ENCODE measurements around the gene CIITA.
A peak's percentile ranks its signal among the peaks of the same experiment; 100 is the strongest.

The CIITA gene

DNA sequence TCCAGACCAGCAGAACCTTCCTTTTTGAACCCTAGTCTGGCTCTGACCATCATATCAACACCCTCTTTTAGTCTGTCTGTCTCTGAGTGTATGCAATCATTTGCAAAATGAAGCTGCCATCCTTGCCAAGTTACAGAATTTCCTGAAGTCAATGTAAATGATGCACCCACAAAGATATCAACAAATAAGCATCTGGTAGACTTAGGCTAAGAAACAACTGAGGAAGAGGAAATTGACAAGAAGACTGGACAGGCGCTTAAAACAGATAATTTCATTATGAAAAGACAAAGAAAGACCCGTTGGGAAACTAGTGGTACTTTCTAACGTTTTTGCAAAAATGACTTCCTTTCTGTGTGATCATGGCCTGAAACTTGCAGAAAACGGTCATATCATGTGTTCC, 24.7 kb upstream of the CIITA start:
- DNase-seq (ENCODE audit: low read depth), result no peak

DNA sequence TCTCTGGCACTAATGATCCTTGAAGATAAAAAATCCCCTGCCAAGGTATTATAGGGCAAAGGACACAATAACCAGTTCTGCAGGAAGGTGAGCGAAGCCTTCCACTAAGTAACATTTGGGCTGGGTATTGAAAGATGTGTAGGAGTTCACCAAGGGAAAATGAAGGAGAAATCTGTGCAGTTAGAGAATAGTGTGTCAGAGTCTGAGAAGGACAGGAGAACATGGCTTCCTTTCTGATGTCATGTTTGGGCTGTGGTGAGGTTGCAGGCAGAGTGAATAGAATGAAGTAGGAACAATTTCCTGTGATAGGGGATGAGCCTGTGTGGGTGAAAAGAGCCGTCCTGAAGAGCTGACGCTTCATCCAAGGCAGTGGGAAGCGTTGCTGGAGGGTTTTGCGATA, 24.1 kb upstream of the CIITA start:
- DNase-seq (ENCODE audit: low read depth), result no peak

DNA sequence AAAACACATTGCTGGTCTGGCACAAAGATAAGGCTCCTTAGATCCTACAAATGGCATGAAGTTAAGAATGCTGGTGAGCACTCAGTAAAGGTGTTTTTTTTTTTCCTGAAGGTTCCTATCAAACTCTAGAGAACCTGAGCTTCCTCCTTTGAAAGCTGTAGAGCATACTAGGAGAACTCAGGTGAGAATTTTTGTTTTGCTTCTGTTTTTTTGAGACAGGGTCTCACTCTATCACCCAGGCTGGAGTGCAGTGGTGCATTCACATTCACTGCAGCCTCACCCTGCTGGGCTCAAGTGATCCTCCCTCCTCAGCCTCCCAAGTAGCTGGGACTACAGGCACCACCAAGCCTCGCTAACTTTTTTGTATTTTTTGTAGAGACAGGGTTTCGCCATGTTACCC, 21.0 kb upstream of the CIITA start:
- no peak for DNase-seq (ENCODE audit: low read depth)

DNA sequence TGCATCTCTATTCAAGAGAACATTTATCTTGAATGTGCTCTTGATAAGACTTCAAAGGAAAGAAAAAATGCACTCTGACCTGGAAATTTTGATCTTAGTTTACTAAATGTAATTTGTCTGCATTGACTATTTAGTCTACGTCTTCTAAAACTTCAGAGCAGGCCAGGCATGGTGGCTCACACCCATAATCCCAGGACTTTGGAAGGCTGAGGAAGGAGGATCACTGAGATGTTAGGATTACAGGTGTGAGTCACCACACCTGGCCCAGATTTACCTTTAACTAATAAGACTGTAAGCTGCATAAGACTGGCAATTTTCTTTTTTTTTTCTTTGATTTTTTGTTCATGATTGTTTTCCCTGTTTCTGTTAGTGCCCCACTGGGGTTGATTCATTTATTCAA, 18.8 kb upstream of the CIITA start:
- no peak for DNase-seq (ENCODE audit: low read depth)

DNA sequence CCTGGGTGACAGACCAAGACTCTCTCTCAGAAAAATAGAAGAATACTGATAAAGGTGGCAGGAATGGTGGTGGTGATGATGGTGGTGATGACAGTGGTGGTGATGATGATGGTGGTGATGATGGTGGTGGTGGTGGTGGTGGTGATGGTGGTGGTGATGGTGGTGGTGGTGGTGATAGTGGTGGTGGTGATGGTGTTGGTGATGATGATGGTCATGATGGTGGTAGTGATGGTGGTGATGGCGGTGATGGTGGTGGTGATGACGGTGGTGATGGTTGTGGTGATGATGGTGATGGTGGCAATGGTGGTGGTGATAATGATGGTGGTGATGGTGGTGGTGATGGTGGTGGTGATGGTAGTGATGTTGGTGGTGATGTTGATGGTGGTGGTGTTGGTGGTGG, 18.0 kb upstream of the CIITA start:
- DNase-seq (ENCODE audit: low read depth), result no peak

DNA sequence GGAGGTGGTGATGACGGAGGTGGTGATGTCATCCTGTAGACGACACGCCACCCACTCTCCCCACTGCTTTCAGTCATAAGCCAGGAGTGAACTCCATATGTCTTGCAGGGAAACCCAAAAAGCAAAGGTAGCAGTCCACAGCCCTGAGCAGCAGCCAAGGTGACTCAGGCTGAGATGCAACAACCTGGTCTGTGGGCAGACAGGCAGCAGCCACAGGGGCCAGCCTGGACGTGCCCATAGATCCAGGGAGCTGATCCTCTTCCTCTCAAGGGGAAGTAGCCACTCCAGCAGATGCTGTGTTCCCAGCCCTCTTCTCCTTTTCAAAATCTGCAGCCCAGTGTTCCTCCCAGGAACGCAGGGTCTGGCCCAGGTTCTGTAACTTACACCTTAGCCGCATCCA, 17.3 kb upstream of the CIITA start:
- no peak for DNase-seq (ENCODE audit: low read depth)

DNA sequence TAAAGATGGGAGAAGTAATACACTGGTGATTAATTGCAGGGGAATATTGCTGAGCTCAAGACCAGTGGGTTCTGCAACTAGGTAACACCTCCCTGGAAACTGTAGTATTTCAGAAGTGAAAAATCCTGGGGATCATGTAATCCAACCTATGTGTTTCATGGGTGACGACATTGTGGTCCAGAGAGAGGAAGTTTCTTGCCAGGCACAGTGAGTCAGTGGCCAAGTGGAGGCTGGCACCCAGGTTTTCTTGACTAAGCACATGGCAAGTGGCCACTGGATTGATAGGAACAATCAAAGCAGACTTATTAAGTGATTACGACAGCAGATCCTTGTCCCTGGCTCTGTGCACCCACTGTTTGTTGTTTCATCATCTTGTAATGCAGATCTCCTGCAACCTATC, 14.6 kb upstream of the CIITA start:
- no peak for DNase-seq (ENCODE audit: low read depth)

DNA sequence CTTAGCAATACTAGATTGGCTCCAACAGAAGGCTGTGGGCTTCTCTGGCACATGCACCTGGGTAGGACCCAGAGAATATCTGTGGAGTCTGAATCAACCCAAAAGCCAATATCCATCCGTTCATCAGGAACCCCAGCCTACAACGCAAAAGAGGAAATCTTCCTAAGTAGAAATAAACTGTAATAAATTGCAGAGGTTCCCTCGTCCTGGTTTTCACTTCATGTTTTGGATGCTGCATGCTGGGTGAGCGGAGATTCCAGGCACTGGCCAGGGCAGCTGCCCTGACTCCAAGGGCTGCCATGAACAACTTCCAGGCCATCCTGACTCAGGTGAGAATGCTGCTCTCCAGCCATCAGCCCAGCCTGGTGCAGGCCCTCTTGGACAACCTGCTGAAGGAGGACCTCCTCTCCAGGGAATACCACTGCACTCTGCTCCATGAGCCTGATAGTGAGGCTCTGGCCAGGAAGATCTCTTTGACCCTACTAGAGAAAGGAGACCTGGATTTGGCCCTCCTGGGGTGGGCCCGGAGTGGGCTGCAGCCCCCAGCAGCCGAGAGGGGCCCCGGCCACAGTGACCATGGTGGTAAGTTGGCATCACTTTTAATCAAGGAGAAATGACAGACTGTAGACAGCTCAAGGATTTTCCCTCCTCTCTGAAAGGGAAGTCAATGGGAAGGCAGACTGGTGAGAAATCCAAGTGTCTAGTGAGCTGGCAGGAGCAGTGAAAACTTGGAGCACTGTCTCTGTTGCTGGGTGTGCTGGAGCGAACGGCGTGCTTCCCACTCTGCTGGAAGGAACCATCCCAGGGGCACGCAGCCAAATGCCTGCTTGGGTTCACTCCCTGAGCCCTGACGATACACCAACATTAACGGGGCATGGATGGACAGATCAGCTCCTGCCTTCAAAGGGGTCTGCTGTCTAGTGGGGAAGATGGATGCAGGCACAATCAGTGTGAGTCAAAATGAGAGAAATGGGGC, 10.7 kb upstream of the CIITA start:
- DNase-seq (ENCODE audit: low read depth), result no peak

DNA sequence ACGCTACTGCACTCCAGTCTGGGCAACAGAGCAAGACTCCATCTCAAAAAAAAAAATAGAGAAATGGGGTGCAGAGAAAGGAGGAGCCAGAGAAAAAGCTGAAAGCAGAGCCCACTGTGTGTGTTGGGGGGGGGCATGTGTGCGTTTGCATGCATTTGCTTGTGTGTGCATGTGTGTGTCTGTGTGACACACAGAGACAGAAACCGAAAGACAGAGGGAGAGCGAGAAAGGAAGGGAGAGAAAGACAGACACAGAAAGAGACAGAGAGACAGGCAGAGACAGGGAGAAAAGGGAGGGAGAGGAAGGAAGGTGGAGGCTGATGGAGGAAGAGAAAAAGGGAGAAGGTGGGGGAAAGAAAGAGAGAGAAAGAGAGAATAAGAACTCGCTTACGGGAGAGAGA, 9.8 kb upstream of the CIITA start:
- DNase-seq (ENCODE audit: low read depth), result no peak

DNA sequence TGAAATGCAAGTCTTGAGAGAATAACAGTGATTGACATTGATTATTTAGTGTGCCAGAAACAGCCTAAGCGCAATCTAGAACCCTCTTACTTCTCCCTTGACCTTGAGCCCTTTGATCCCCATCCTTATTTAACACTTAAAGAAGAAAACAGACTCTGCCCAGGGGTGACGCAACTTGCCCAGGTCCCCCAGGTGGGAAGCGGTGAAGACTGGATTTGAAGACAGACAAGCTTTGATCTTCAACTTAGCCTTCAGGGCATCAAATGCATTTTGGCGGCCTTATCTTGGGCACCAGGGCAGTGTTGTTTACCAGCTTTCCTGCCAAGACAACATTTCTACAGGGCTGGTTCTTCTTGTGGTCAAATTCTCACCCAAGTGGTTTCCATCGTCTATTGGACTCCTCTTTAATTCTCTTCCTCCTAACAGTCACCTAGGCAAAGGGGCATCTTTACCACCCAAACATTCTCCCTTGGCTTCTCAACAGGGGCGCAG, 8.9 kb upstream of the CIITA start:
- no peak for DNase-seq (ENCODE audit: low read depth)

DNA sequence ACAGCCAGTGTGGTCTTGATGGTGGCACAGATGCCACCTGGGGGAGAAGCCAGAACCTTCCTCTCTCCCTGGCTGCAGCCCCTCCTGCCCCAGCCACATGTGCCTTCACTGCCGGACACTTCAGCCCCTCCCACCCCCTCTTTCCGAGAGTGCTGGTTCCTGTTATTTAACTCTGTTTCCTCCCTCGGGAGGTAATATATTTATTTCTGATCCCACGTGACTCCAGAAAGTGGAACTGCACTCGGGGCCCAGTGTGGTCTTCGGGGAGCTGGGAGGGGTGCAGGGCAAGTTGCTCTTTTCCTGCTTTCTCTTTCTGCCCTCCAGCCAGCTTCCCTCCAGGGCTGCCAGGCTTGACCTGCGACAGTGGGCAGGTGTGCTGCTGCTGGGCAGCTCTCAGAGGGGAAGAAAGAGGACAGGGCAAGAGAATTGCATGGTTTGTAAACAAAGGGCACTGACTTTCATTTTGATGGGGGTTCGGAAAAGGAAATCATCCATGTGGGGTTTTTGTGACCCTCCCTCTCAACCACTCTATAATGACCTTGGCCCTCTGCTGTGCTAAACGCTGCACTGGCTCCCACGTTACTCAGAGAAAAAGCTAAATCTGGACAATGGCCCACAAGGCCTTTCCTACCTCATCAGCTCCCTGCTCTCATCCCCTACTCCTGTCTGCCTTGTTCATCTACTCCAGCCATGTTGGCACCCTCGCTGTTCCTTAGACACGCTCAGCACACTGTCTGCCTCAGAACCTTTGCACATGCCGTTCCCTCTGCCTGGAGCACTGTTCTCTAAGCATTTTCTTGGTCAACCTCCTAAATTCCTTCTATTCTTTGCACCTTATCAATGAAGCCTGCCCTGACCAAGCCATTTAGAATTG, 8.2 kb upstream of the CIITA start:
- no peak for DNase-seq (ENCODE audit: low read depth)

DNA sequence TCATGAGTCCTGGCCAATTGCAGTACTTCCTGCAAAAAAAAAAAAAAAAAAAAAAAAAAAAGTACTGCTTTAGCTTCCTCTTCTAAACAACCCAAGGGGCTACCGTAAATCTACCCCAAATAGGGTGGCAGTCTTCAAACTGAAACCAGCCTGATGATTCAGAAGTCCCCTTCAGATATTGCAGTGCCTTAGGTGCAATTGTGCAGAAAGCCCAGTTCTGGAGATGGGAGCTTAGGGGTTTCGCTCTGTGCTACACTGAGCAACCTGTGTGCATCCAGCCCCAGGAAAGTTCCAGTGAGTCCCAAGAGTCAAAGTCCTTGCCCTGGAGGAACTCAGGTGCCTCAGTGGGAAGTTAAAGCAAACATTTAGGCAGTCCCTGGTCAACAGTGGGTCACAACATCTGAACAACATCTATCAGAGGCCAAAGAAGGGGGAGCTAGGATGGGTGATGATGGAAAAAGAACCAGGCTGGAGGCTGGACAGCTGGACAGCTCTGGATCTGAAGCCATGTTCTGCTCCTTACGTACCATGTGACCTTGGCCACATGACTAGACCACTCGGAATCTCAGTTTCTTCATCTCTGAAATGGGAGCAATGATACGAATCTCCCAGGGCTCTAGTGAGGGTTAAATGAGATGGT, 6.7 kb upstream of the CIITA start:
- no peak for DNase-seq (ENCODE audit: low read depth)

DNA sequence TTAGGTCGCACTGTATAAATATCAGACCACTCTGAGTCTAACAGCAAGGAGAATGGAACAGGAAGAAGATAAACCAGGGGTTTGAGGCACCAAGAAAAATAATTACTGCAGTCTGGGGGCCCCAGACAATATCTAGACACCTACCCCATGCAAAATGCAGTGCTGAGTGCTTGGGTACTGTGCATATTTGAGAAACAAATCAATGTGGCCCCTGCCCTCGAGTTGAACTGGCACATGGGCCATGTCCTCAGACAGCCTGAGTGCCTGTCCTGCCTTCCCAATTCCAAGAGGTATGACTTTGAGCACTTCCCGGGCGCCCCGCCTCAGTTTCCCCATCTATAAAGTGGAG, 6.2 kb upstream of the CIITA start:
- DNase-seq (ENCODE audit: low read depth), result no peak

DNA sequence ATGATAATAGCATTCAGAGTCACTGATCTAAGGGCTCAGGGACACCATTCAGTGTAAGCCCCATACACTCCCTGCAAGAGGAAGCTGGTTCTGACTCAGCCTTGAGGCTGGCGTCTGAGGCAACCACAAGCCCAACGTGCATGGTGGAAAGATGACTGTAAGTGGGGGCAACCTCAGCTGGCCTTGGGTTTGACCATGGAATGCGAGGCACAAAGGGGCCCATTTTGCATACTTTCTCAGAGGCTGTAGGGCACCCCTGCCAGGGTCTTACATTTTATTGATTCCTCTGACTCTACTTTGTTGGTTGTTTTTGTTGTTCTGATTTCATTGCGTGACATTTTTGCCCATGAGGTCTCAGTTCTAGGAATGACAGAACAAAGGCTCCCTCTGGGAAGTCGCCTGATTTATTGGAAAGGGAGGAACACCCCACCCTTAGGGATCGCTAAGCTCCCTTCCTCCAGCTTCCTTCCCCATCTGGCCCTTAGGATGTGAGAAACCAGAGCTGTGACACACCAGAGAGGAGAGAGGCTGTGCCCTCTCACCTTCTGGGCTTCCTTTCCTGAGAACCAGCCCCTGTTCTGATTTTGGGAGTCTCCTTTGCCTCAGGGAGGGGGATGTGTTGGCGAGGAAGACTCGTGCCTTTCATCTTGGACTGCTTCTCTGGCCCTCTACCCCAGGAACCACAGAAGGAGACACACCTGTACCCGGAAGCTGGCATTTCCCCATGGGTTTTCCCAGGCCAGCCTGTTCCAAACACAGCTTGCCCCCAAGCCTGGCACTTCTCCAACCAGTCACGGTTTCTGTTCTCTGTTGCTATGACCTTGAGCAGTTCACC, 5.6 kb upstream of the CIITA start:
- DNase-seq (ENCODE audit: low read depth), result peak; percentile 13

DNA sequence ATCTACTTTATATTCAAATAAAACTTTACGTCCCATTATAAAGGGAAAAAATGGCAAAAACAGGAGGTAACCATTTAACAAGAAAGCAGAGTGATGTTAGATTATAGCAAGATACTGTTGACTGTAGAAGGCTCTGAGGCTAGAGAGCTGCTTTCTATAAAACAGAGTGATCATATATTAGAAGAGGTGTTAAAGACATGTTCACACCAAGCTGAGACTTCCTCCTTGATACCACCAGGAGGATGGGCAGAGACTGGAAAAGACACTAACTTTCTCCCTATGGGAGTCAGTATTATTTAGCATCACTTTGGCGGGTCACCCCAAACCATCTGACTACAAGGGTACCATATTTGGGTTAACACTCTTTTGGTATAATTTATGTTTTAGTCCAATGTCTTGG, 687 bp upstream of the CIITA start:
- no peak for DNase-seq (ENCODE audit: low read depth)

DNA sequence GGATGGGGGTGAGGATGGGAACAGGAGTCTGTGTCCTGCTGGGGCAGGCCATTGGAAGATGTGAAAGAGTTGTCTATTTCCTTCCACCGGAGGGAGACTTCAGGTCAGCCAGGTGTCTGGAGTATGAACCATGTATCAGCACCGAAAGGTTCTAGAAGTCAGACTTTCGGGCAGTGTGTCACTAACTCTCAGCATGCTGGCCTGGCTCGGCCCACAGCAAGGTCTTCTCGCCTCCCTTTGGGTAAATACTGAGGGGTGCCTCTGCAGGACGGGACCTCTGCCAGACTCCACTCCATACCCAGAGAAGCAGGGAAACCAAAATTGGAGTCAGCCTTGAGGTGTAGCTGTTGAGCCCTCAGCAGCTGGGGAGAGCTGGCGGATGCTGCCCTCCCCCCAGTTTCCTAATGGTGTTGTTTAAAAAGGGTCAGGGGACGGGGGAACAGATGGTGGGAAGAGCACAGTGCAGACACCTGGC, 507 bp downstream of the CIITA start:
- DNase-seq (ENCODE audit: low read depth), result no peak

DNA sequence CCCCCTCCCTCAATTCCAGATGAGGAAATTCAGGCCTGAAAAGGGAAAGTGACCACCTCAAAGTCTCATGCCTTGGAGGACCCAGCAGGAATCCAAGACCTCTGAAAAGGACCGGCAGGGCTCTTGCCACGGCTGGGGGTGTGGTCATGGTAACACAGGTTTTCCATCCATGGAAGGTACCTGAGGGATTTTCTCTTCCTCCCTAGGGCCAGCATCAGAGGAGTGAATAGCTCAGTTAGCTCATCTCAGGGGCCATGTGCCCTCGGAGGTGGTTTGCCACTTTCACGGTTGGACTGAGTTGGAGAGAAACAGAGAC, 1.3 kb downstream of the CIITA start:
- DNase-seq (ENCODE audit: low read depth), result no peak

DNA sequence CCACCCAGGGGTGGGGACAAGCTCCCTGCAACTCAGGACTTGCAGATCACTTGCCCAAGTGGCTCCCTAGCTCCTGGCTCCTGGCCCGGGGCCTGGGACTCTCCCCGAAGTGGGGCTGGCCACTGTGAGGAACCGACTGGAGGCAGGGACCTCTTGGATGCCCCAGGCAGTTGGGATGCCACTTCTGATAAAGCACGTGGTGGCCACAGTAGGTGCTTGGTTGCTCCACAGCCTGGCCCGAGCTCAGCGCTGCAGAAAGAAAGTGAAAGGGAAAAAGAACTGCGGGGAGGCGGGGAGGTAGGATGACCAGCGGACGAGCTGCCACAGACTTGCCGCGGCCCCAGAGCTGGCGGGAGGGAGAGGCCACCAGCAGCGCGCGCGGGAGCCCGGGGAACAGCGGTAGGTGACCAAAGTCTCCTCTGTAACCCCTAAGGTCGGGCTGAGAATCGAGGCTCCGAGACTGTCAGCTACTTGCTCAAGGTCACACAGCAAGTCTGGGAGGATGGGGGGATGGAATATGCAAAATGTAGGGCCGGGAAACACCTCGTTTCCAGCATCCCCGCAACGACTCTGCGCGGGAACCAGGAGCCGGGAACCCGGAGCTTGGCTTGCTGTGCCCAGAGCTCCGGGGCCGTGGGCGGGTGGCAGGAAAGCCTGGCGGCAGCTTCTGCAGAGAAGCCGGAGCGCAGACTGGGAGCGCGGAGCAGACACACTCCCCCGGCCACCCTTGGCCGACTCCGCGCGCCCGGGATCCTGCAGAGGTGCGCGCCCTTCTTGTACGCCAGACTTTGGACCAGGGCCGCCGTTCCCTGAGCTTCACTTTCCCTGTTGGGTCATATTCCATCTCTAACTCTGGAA, 1.9 kb downstream of the CIITA start:
- no peak for DNase-seq (ENCODE audit: low read depth)

DNA sequence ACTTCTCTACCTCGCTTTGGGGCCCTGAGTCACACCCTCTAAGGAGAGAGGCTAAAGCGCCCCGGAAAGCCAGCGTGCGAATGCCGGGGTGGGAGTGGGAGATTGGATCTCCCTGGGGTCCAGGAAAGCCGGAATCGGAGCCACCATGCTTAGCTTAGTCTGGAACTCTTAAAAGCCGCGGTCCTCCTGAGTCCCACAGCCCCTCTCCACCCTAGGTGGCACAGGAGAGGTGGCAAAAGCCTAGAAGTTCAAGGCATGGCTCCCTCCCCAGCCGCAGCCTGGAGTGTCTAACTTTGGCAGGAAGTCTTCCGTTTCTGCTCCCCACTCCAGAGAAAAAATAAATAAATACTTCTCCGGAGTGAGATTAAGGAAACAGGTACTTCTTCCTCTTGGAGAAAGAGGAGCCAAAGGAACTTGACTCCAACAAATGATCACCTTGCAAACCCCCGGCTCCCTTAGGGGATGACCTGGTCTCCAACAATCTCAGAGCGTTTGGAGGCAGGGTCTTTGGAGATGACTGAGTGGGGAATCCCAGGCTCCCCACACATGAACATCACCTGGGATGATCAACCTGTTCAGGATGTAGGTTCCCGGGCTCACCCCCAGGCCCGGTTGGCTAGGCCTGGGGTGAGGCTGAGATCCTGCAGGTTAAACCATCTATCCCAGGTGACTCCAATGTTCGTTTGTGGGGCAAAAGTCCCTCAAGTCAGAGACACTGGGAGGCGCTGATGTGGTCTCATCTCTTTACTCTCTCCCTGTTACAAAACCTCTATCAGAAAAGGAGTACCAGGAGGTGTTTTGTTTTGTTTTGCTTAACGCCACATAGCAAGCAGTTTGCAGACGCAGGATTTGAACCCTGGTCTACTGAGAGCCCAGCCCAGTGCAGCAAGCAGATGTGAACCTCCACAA, 2.9 kb downstream of the CIITA start:
- DNase-seq (ENCODE audit: low read depth), result no peak
